HS-27A (cell line): ENCODE results near the gene GAL3ST2.
"Not testable (repeated sequence)": the region's sequence is repeated elsewhere in the genome, so short reads cannot be mapped to it uniquely, and the experiment has no call there.

ENCODE experiments used
- DNase-seq: peaks from one replicate; pipeline ENCODE4 v3.0.0-alpha.2; 2012; ENCODE audit warnings: low read depth, missing footprints

Gene GAL3ST2

DNA sequence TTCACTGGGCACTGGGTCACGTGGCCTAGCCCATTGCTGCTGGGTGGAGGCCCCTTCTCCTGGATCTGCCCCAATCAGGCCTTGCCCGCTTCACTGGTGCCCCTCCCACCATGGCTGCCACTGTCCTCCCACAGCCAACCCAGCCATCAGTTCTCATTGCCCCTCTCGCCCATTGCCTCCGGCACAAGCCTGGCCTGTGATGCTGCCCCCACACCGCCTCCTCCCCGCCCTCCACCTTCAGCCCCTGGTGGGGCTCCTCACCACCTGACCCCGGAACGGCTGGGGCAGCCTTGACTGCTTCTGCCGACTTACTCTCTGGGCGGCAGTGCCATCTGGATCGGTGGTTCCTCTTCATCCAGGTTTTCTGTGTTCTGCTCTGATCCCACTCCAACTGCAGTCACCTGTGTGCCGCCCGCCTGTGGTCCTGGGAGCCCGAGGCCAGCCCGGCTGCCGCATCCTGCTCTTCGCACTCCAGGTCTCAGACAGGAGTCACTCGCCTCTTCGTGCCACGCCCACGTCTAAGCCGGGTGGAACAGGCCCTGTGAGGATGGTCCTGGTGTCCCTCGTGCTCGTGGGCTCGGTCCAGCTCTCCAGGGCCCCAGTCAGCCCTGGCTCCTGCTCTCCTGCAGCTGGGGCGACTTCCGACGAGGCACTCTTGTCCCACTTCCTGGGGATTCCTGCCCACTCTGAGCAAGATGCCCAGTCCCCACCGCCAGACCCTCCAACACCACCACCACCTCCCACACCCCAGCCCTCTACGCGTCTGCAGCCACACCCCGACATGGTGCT is 28.0 kb upstream of the GAL3ST2 start:
- DNase-seq = no peak

DNA sequence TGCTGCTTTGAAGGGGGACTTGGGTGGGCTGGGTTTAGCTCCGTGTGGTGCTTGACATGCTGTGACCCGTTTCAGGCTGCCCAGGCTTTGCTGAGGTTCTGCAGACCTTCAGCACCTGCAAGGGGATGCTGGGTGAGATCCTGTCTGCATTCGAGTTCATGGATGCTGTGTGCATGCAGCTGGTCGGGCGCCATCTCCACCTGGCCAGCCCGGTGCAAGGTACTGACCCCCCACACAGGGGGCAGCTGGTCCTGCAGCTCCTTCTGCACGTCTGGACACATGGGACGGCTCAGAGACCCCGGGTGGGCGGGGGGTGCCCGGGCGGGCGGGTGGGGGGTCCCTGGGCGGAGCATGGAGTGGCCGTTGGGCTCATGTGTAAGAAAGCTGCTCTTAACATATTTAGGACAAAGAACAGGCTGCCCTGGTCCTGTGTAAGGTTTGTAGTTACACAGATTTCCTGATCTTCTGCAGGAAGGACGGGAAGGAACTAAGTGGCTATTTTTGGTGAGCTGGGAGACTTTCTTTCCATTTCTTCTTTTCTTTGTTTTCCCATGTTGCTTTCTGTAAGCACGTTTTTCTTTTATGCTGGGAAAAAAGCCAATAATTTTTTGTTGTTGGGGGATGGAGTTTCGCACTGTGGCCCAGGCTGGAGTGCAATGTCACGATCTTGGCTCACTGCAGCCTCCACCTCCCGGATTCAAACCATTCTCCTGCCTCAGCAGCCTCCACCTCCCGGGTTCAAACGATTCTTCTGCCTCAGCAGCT is 26.4 kb upstream of the GAL3ST2 start:
- no peak for DNase-seq

DNA sequence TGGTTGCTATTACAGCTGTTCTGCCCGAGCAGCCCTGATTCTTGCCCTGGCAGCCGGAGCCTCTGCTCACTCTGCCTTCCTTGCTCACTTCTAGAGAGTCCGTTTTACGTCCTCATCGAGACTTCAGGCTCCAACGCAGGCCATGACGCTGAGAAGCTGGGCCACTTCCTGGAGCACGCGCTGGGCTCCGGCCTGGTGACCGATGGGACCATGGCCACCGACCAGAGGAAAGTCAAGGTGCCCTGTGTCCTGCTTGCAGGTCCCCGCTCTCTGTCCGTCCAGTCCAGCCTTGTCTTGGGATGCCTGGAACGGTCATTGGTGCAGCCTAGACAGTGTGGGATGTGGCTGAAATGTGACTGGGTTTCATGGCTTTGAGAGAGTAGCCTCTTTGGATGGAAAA is 25.5 kb upstream of the GAL3ST2 start:
- no peak for DNase-seq

DNA sequence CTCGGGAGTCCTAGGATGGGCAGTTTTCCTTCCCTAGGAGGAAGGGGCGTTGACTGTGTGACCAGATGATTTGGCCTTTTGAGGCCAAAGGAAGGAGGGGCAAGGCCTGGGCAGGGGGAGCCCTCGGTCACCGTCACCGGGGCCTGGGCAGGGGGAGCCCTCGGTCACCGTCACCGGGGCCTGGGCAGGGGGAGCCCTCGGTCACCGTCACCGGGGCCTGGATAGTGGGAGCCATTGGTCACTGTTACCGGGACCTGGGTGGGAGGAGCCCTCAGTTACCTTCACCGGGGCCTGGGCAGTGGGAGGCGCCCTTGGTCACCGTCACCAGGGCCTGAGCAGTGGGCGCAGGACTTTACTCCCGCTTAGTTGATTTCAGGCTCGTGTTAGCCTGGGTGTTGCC is 24.8 kb upstream of the GAL3ST2 start:
- no peak for DNase-seq

DNA sequence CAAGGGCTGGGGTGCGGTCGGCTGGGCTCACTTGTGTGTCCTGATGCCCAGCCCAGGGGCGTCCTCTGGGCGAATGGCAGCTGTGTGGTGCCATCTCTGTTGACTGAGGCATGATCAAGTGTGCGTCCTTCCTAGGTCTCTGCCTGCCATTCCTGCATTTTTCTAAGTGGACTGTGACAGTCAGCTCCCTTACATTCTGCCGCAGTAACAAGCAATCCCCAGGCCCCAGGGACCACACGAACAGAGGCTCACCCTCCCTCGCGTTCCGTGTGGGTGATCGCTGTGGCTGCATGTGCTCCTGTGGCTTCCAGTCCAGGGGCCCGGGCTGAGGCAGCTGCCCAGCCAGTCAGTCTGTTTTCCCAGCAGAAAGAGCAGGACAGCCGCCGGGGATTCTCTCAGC is 24.4 kb upstream of the GAL3ST2 start:
- no peak for DNase-seq

DNA sequence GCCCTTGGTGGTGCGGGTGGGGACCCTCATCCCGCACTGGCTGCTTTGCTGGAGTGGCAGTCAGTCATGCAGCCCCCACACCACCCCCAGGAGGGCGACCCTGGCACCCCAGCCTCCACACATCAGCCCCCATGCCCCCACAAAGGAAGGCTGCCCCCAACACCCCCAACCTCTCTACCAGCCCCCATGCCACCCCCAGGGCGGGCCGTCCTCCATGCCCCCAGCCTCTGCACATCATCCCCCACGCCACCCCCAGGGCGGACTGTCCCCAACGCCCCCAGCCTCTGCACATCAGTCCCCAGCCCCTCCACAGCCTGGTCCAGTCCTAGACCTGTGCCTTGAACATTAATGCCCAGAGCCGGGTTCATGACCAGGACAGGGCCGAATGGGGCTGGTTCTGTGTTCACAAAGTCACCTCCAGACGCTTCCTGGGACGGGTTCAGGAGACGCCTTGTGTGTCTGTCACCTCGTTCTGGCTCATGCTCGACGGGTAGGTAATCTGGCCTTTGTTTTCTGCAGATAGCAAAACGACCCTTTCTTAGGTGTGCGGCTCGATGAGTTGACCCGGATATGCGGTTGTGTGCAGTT is 23.8 kb upstream of the GAL3ST2 start:
- DNase-seq = no peak

DNA sequence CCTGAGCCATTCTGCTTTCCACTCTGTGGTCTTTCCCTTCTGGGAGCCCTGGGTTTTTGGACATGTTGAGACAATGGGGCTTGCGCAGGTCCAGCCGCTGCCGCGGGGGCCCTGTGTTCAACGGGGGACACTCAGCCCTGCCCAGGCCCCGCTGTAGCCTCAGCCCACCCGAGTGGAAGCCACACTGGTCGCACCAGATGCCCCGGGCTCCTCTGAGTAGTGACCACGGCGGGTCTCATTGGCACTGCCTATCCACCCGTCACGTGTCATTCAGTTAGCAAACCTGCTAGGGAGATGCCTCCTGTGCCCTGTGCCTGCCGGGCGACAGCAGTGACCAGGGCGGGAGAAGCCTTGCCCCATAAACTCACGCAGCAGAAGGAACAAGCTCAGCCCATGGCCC is 23.1 kb upstream of the GAL3ST2 start:
- no peak for DNase-seq

DNA sequence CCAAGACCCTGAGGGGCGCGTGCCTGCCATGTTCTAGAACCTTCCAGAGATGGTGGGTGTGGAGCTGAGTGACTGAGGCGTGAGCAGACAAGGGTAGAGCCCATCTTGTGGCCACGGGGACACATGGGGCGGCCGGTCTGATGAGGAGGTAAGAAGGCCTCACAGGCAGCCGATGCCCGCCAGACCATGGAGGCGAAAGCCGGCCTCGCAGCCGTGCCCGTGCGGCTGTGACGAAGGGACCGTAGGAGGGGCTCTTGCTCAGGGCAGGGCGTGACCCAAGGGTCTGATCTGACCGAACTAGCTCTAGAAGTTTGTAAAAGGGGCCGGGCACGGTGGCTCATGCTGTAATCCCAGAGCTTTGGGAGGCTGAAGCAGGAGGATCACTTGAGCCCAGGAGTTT is 22.6 kb upstream of the GAL3ST2 start:
- no peak for DNase-seq

DNA sequence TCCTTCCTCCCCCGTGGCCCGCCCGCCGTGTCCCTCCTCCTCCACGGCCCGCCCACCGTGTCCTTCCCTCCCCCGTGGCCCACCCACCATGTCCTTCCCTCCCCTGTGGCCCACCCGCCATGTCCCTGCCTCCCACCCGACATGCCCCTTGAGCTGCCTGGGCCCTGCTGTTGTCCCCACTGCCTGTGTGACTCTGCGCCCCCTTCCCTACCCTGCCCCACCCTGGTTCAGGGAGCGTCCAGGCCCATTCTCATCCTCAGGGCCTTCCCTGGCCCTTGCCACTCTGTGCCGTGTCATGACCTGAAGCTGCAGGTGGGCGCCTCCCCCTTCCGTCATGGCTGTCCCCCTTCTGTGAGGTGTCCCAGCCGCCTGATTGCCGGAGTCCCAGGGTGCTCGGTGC is 21.5 kb upstream of the GAL3ST2 start:
- no peak for DNase-seq

DNA sequence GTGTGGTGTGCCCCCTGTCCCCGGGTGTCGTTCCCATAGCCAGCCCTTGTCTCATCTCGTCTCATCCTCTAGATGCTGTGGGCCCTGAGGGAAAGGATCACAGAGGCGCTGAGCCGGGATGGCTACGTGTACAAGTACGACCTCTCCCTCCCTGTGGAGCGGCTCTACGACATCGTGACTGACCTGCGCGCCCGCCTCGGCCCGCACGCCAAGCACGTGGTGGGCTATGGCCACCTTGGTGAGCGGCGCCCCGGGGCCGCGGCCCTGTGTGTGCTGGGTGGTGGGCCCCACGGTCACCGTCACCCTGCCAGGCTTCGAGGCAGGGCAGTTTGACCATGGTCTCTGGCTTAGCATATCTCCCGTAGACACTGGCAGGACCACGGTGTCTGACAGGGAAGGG is 20.8 kb upstream of the GAL3ST2 start:
- no peak for DNase-seq

DNA sequence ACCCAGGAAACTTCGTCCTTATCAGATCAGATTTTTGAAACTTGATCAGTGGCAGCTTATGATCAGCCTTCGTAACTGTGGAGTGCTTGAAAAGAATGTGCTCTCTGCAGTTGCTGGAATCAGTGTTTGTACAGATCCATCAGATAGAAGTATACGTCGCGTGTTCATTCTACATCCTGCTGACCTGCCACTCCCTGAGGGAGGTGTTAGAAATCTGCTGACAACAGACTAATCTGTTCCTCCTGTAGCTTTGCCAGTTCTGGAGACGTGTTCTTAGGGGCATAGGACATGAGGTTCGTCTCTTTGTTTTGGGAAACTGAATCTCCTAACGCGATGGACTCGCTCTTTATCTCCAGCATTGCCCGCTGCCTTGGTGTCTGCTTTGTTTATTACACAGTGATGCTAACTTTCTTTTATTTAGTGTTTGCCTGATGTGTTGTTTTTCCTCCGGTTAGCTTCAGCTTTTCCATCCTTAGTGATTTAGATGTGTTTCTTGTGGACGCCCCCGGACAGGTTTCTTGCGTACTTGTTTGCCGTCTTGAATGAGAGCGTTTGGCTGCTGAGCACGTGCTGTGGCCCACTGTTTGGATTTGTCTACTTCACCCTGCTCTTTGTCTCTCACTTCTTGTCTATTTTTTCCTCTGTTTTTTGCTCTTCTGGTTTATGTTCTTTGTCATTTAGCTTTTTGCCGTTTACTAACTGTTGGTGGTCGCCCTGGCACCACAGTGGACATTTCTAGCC is 17.4 kb upstream of the GAL3ST2 start:
- no peak for DNase-seq

DNA sequence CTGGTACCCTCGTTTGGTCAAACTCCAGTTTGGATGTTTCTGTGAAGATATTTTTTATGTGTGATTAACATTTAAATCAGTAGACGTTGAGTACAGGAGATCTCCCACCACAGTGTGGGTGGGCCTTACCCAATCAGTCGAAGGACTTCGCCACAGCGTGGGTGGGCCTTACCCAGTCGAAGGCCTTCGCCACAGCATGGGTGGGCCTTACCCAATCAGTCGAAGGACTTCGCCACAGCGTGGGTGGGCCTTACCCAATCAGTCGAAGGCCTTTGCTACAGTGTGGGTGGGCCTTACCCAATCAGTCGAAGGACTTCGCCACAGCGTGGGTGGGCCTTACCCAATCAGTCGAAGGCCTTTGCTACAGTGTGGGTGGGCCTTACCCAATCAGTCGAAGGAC is 16.7 kb upstream of the GAL3ST2 start:
- DNase-seq = not testable (repeated sequence)

DNA sequence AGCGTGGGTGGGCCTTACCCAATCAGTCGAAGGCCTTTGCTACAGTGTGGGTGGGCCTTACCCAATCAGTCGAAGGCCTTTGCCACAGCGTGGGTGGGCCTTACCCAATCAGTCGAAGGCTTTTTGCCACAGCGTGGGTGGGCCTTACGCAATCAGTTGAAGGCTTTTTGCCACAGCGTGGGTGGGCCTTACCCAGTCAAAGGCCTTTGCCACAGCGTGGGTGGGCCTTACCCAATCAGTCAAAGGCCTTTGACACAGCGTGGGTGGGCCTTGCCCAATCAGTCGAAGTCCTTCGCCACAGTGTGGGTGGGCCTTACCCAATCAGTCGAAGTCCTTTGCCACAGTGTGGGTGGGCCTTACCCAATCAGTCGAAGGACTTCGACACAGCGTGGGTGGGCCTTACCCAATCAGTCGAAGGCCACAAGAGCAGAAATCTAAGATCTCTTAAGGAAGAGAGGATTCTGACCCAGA is 16.3 kb upstream of the GAL3ST2 start:
- DNase-seq = no peak

DNA sequence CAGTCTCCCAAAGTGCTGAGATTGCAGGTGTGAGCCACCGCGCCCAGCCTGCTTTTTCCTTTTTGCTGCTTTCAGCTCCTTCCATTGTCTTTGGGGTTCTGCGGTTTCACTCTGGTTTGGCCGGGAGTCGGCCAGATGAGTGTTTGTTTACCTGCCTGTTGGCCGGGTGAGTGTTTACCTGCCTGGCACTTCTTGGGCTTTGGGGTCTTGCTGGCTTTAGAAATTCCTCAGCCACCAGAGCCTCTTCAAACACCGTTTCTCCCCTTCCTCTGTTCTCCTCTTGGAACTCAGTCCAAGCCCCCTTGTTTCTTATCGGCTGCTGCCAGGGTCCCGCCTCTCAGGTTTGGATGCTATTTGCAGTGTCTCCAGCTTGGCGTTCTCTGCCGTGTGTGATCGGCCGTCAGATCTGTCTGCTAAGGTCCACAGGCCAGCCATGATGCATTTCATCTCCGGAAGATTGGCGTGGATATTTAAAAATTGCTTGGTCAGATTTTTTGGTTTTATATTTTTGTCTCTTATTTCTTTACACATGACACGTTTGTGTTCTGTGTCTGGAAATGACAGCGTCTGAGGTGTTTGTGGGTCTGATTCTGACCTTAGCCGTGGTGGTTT is 14.2 kb upstream of the GAL3ST2 start:
- DNase-seq = no peak

DNA sequence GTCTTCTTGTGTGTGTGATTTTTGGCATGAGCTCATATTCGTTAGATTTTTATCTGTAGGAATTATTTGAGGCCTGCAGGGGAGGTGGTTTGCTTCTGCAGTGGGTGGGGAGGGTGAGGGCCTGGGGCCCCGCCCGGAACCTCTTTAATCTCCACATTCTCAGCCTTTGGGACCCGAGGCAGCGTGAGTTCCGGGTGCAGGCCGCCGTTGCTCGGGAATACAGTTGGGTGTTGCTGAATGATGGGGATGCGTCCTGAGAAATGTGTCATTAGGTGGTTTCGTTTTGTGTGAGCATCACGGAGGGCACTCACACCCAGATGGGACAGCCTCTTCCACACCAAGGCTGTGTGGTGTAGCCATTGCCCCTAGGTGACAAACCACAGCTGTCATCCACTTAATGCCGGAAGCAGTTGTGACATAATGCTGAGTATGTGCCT is 13.7 kb upstream of the GAL3ST2 start:
- DNase-seq = no peak

DNA sequence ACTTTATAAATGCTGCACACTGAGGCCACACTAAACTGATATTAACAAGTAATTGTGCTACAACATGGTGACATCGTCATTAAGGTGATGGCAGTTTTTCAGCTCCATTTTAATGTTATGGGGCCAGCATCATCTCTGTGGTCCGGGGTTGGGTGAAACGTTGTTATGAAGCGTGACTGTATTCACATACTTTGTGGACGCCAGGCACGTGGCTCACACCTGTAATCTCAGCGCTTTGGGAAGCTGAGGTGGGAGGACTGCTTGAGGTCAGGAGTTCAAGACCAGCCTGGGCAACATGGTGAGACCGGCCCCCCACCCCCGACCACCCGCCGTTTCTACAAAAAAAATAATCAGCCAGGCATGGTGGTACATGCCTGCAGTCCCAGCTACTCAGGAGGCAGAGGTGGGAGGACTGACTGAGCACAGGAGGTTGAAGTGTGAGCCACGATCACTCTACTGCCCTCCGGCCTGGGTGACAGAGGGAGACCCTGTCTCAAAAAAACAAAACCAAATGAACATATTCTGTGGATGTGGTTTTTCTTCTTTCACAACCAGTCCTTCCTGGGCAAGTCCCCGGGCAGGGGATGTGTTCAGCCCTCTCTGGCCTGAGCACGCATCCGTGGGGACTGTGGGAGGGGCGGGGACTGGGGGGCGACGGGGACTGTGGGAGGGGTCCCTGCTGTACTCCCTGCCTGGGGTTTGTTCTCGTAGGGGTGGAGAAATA is 12.9 kb upstream of the GAL3ST2 start:
- no peak for DNase-seq

DNA sequence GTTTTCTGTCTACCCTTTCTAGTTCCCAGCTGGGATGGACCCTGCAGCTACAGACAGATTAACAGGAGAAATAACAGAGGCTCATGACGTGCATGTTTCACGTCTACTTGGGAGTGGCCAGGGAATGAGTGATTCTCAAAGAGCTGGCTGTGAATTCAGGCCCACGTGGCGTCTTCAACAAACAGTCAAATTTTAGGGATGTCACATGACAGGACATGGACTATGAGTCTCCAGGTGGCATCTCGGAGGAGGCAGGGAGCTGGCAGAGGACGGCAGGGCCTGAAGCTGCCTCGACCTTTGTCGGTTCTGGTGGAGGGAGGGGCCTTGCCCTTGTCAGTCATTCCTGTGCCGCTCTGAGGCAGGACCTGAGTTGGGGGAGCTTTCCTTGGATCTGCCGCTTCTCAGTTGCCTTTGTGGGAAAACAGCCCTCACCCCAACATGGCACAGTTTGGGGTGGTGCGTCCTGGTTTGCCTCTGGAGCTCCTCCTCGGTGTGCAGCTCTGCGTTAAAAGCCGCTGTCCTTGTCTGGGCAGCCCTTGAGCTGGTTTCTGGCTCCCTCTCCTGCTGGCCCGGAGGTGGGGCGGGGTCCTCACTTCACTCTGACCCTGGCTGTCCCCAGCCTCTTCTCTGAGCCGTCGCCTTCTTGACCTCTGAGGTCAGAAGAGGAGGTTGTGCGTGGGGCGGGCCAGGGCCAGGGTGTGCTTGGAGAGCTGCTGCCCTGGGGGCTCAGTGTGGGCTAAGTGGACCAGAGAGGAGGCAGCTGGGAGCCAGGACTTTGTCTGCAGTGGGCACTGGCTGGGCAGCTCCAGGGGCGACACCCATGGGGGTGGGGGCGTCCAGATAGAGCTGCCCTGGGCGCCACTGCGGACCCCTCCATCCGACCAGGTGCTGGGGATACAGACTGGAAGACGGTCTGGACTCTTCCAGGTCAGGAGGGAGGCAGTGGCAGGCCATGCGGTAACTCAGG is 12.1 kb upstream of the GAL3ST2 start:
- DNase-seq = no peak

DNA sequence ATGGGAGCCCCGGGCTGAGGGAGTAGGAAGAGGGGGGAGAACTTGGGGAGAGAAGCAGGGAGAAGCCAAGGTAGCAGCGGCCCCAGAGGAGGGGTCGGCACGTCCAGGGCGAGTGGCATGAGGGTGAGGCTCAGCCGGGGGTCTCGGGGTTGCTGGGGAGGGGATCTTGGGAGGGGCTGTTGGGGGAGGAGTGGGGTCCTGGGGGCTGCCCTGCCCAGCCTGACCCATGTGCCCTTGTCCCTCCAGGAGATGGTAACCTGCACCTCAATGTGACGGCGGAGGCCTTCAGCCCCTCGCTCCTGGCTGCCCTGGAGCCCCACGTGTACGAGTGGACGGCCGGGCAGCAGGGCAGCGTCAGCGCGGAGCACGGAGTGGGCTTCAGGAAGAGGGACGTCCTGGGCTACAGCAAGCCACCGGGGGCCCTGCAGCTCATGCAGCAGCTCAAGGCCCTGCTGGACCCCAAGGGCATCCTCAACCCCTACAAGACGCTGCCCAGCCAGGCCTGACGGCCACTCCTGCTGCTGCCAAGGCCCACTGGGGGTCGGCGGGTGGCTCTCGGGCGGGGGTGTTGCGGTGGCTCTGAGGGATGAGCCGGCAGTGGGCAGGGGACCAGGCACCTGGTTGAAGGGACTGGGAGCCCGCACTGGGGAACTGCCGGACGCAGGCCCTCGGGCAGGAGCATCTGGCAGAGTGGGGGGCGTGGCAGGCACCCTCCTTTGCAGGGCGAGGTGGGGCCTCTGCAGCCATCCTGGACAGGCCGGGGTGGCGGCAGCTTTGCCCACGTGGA is 9.0 kb upstream of the GAL3ST2 start:
- DNase-seq = no peak

DNA sequence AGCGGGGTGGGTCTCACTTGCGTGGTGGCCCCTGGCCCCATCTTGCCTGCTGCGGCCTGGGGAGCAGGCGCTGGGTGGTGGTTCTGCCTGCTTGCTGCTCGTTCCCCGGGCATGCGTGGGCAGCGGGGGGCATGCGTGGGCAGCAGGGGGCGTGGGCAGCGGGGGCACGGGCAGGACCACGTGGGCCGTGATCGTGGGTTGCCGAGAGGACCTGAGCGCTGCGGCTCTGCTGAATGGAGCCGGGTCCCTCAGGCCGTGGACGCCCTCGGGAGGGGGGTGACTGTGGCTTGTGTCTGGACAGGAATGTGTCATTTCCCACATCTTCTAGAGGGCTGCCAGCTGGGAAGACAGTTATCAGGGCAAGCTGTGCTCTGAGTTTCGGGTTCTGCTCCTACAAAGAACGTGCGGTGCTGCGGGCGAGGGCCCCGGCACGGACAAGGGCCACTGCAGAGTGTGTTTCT is 8.3 kb upstream of the GAL3ST2 start:
- no peak for DNase-seq
